Umbilical cord (tissue), 2 donors: ENCODE data around the gene SMKR1. TPM values are rescaled to one million over a fixed set of nuclear protein-coding genes. Genes with fewer than 3 reads are reported as not detected.
"Not testable (repeated sequence)": the region's sequence is repeated elsewhere in the genome, so short reads cannot be mapped to it uniquely, and the experiment has no call there.

Experiments used
- DNase-seq: peaks from one replicate; pipeline ENCODE4 v3.0.0-alpha.2; 2015; ENCODE audit warnings: low spot score
- total RNA-seq: library from RNA; depleted of rRNA; stranded (reverse); fragments of >200 nt; gene quantifications from one replicate; pipeline ENCODE4 v1.2.3, GENCODE V29; 2014; ENCODE audit warnings: low replicate concordance; ENCODE audit not compliant: insufficient read depth

Gene SMKR1
- not detected for total RNA-seq

- DNase-seq: peak; percentile 45
Measured at GRCh38 chr7:129501760-129502707, at the start of gene SMKR1. Gene SMKR1 (plus strand): TSS chr7:129502531. CDS start chr7:129502825, 294 bp downstream.

- DNase-seq: no peak
Measured at GRCh38 chr7:129452589-129453231, 49.6 kb upstream of the SMKR1 start.

DNA sequence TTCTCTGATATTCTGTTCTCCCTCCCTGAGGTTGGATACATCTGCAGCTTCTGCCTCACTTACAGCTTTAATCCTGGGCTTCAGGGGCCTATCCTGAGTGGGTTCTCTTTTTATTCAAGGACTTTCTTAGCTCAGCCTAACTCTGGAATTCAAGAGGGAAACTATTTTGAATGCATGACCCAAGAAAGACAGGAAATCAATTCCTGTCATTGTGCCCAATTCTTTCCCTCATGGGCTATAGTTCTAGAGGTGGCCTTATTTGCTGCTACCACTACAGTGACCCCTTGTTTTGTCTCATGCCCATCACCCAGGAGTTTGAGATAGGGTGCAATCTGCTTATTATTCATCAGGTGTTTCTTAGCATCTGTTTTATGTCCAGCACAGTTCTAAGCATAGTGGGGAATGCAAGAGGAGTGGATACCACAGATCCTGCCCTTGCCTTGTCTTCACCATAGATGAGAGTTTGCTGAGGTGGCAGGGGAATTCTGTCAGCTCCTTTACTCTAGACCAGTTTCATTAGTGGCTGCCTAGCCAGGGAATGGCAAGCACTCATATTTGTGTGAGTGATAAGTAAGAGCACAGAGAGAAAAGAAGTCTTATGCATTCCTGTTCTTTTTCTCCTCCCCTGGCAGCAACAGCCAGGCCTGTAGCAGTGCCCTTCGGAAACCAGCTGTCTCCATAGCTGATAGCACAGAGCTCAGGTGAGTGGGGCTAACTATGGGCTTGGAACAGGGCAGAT lies 48.7 kb upstream of the SMKR1 start:
- DNase-seq: no peak

- no peak for DNase-seq
Measured at GRCh38 chr7:129454249-129454551, 48.1 kb upstream of the SMKR1 start.

DNA sequence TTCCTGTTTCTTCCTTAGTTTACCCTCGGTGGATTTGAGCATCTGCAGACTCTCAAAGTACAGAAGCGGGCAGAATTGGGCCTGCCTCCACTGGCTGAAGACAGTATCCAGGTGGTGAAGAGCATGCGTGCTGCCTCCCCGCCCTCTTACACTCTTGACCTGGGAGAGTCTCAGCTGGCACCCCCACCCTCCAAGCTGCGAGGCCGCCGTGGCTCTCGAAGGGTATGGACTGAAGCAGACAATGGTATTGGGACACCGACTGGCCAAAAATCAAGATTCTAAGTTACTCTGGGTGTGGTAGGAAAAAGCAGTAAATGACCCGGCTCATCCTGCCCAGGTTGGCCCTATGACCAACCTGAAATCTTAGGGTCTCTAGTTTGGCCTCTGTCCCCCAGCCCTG lies 45.9 kb upstream of the SMKR1 start:
- DNase-seq: no peak

- DNase-seq: no peak
Measured at GRCh38 chr7:129457101-129457500, 45.2 kb upstream of the SMKR1 start.

DNA sequence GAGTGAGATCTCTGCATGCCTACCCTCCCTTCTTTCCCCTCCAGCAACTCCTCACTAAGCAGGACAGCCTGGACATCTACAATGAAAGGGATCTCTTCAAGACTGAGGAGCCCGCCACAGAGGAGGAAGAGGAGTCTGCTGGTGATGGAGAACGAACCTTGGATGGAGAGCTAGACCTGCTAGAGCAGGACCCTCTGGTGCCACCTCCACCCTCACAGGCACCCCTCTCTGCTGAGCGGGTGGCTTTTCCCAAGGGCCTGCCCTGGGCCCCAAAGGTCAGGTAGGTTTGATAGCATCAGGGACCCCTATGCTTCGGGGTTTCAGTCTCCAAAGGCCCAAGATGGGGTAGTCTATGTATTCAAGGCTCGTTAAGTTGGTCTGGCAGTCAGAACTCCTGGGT lies 44.2 kb upstream of the SMKR1 start:
- no peak for DNase-seq

DNA sequence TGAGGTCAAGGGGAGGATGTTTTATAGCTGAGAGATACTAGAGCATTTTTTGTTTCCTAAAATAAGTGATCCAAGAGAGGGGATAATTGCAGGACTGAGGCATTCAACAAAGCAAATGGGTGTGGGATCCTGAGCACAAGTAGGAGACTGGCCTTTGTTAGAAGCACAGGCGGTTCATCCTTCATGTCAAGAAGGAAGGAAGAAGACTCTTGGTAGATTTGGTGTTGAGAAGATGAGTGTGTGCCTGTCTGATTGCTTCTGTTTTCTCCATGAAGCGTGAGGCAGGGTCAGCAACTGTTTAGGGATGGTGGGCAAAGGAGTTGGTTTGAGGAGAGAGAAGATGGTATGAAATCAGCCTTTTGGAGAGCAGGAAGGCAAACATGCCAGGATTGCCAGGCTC lies 40.5 kb upstream of the SMKR1 start:
- DNase-seq: no peak

- DNase-seq: no peak
Measured at GRCh38 chr7:129462420-129462819, 39.9 kb upstream of the SMKR1 start.

- no peak for DNase-seq
Measured at GRCh38 chr7:129464194-129464593, 38.1 kb upstream of the SMKR1 start.

DNA sequence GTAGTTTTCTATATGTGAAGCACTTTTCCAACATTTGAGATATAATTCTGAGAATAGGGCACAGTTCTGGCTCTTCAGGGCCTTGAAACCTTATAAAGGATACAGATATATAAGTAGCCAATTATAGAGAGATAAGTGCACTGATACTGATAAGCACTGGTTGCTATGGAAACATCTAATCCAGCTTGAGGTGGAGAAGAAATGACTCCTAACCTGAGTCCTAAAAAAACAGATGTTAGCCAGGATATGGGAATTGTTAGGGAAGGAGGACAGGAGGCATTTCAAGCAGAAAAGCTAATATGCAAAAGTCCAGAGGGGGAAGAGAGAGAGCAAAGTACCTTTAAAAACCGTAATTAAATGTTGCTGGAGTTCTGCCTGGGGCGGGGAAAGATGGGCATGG lies 37.3 kb upstream of the SMKR1 start:
- no peak for DNase-seq

GRCh38 chr7:129466796-129467195 lies 35.5 kb upstream of the SMKR1 start:
- DNase-seq: no peak

- no peak for DNase-seq
Measured at GRCh38 chr7:129468087-129468486, 34.2 kb upstream of the SMKR1 start.

DNA sequence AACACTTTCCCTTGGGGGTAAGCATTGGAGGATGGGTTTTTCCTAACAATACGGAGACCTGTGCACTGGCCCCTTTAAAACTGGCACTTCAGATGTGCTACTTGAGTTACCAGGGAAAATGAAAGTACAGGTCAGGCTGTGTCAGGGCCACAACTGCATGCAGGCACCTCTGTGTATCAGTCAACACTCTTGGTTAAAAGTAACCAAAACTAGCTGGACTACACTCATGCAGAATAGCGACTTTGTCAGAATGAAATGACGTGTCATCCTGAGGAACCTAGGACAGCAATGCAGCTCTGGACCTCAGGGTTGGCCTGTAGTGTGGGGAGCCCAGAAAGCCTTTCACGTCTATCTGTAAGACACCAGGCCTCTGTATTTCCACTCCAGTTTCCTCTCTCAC lies 33.8 kb upstream of the SMKR1 start:
- DNase-seq: no peak

DNA sequence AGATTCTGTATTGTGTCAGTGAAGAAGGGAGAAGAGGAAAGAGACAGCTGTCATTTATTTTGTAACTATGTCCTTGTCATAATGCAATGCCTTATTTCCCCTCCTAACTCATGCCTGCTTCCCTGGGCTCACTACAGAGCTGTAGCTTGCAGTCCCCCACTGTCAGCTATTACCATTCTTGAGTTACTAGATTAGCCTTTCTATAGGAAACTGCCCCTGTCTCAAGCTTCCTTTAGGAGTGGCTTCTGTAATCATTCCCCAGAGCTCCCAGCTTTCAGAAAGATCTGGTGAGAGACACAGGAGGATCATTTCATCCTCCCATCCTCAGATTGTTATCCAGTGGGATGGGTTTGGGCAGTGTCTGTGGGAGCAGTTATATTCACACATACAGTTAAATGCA lies 32.4 kb upstream of the SMKR1 start:
- DNase-seq: no peak

DNA sequence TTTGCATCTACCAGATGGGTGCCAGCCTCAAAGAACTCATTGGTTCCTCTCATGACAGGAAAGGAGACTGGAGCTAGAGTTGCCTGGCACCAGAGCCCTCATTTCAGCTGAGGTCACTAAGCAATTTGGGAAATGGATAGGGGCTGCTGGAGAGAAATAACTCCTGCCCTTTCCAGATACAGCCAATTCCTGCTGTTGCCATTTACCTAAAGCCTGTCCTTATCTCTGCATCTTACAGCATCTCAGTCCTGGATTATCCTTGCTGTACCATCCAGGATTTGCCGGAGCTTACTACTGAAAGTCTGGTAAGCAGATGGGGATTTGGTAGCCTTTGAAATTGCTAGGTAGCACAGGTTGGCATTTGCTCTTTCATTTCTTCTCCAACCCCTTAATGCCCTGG lies 31.9 kb upstream of the SMKR1 start:
- no peak for DNase-seq

DNA sequence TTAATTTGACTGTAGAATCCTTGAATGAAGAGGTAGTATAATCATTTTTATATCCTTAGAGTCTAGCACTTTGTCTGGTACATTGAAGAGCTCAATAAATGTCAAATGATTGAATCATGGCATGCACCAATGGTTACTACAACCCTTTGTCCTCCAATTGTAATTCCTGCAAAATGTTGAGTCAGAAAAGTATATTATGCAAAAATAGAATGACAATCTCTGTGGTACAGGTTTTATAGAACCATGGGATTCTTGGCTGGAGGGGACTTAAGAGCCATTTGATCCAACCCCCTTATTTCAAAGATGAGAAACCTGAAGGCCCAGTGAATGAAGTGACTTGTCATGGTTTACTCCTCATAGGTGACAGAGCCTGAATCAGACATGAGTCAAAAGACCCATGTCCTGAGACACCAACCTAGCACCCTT lies 30.9 kb upstream of the SMKR1 start:
- DNase-seq: no peak

GRCh38 chr7:129475931-129476330 lies 26.4 kb upstream of the SMKR1 start:
- not testable (repeated sequence) for DNase-seq

- DNase-seq: not testable (repeated sequence)
Measured at GRCh38 chr7:129476398-129476797, 25.9 kb upstream of the SMKR1 start.

DNA sequence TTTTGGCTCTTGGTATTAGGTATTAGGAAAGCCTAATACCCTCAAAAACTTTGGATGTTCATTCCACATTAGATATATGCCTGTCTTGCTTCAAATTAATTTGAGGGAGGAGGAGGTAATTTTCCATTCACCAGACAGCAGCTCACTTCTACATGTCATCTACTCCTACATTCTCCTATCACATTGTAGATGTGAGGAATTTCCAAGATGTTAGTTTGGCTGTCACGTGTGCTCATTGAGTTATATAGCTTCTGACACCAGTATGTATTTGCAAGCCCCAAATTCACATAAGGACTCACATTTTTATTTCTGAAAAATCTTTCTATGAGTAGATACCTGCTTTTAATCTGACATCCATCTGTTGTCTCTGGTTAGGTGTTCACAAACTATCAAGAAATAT lies 22.5 kb upstream of the SMKR1 start:
- no peak for DNase-seq

DNA sequence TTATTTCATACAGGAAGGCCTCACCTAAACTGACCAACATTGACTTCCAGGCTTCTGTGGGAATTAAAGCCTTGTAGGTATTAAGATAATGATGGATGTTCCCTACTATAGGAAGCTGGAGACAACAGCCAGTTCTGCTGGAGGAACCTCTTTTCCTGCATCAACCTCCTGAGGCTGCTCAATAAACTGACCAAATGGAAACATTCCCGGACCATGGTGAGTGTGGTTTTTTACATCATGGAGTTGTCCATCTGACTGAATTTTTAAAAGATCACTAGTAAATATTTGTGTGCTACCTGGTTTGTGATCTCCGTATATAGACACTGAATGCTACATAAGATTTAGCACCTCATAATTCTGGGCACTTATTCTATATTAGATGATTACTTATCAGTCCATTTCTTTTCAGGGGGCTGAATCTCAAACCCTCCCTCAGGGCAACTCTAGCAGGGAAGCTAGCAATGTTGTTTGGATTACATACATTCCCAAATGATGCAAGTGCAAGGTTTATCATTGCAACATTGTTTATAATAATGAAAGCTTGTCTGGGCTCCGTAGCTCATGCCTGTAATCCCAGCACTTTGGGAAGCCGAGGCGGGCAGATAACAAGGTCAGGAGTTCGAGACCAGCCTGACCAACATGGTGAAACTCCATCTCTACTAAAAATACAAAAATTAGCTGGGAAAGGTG lies 21.5 kb upstream of the SMKR1 start:
- DNase-seq: no peak

DNA sequence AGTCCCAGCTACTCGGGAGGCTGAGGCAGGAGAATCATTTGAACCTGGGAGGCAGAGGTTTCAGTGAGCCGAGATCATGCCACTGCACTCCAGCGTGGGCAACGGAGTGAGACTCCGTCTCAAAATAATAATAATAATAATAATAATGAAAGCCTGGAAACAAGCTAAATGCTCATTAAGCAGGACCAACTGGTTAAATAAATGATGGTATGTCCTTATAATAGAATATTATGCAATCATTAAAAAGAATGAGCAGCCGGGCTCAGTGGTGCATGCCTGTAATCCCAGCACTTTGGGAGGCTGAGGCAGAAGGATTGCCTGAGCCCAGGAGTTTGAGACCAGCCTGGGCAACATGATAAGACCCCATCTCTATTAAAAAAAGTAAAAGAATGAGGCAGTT lies 21.0 kb upstream of the SMKR1 start:
- DNase-seq: not testable (repeated sequence)
